ENCODE data around the gene CCDC15.
A peak's percentile ranks its signal among the peaks of the same experiment; 100 is the strongest.
"Not testable (repeated sequence)": the region's sequence is repeated elsewhere in the genome, so short reads cannot be mapped to it uniquely, and the experiment has no call there.

CCDC15 gene

DNA sequence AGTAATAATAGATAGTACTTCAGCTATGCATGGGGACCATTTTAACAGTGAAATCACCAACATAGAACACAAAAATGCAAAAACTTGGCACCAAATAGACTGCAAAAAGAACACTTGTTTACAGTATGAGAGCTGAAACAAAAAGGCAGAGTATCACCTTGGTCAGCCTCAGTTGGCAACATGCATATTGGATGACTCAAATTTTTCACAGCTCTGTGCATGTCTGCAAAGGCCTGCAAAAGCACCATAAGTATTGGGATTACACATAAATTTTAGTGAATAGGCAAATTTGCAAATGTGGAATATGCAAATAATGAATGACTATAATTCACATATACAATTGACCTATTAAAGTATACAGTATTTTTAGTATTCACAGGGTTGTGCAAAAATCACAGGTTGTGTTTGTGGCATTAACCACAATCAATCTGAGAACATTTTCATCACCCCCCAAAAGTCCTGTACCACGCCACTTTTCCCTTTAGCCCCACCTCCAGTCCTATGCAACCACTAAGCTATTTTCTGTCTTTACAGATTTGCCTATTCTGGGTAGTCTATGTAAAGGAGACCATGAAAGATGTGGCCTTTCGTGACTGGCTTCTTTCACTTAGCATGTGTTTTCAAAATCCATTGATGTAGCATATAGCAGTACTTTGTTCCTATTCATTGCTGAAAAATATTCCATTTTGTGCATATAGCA lies 47.2 kb downstream of the CCDC15 start:
- no peak for DNase-seq

DNA sequence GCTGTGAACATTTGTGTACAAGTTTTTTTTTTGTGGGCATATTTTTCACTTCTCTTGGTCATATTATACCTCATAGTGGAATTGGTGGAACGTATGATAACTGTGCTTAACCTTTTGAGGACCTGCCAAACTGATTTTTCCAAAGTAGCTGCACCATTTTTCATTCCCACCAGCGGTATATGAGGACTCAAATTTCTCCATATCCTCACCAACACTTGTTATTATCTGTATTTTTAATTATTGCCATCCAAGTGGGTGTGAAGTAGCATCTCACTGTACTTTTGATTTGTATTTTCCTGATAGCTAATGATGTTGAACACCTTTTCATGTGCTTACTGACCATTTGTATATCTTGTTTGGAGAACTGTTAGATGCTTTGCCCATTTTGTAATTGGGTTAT lies 47.8 kb downstream of the CCDC15 start:
- DNase-seq: no peak

- no peak for DNase-seq
These were observed 51.5 kb downstream of the CCDC15 start for GRCh38 chr11:125005491-125005890.

- DNase-seq: no peak
These were observed 62.4 kb downstream of the CCDC15 start for GRCh38 chr11:125016413-125016812.

GRCh38 chr11:125020342-125020741 lies 66.3 kb downstream of the CCDC15 start:
- no peak for DNase-seq

GRCh38 chr11:125022551-125022950 lies 68.5 kb downstream of the CCDC15 start:
- no peak for DNase-seq

DNA sequence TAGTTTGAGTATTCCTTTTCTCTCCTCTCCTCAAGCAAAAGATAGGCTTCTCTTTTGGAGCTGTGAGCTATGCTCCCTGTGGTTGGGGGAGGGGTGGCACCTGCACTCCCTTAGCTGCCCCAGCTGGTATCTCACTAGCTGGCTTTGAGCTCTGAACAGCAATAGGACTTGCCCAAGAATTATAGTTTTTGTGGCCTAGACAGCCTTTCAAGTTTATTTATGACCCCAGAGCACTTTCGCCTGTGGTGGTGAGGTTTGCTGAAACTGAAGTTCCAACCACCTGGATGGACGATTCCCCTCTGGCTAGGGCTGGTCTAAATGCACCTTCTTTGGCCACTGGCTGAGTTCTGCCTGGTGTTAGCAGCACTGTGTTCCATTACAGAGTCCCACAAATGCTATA lies 72.0 kb downstream of the CCDC15 start:
- DNase-seq: no peak

DNA sequence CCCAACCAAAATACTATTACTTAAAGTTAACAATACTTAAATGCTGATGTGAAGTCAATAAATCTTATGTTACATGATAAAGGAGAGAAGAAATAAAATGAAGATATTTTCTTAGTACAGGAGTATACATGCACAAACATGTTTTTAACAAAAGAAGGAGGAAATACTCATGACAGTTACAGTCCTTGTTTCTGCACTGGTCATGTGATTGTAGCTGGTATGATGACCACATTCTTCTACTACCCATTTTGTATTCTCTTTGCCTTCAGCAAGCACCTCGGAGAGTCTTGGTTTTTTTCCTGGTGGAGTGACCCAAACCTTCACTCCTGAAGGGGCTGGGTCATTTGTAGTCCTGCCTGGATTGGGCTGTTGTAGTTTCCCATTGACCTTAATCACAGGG lies 75.4 kb downstream of the CCDC15 start:
- DNase-seq: not testable (repeated sequence)

DNA sequence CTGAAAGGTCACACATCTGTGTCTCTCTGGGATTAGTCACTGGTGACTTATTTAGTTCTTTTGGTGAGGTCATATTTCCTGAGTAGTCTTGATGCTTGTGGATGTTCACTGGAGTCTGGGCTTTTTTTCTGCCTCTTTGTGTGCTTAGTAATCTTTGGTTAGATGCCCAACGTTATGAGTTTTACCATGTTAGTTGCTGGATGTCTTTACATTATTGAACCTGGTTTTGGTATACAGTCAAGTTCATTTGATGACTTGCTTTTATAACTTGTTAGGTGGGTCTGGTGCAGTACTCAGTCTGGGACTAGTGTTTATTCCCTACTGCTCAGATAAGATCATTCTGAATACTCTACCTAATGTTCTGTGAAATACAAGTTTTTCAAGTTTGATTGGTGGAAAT lies 82.9 kb downstream of the CCDC15 start:
- DNase-seq: peak; percentile 87

DNA sequence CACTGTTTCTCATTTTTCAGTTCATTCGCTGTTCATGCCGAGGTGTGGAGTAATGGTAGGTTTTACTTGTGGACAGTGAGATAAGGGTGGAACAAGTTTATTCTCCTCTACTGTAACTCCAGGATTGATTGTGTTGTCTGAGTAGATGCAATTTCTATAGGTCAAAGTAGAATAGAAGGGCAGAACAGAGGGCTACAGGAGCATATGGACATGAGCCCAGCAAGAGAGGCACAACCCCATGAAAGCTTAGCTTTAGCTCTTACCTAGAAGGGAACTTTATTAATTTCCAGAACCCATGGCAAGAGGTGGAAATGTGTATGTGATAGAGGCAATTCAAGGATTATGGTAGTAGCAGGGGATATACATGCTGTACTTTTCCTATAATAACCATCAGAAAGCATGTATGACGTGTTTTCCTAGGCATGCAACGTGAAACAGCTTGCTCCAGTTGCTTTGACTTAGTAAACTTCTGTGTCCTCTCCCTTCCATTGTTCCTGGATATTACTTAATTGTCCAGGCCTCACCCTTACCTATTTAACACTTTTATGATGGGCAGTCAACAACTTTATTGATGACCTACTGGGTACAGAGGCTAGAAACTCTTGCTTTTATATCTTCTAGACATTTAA lies 95.3 kb downstream of the CCDC15 start:
- DNase-seq: no peak

- DNase-seq: no peak
These were observed 98.0 kb downstream of the CCDC15 start for GRCh38 chr11:125052047-125052446.

DNA sequence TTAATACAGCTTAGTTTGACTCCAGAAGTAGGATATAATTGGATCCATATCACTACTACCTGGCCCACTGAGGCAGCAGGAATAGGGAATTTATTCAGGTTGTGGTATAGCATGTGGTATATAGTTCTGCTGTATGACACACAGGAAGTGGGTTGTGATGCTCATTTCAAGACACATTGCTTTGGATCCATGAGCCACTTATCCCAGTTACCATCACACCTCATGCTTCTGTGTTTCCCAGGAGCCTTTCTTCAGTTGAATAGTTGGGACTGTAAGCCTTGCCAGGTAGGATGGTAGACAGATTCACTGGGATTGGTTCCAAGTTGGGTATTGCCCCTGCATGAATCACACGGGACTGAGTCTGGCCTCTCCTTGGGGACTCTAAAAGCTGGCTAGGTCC lies 99.2 kb downstream of the CCDC15 start:
- DNase-seq: no peak

DNA sequence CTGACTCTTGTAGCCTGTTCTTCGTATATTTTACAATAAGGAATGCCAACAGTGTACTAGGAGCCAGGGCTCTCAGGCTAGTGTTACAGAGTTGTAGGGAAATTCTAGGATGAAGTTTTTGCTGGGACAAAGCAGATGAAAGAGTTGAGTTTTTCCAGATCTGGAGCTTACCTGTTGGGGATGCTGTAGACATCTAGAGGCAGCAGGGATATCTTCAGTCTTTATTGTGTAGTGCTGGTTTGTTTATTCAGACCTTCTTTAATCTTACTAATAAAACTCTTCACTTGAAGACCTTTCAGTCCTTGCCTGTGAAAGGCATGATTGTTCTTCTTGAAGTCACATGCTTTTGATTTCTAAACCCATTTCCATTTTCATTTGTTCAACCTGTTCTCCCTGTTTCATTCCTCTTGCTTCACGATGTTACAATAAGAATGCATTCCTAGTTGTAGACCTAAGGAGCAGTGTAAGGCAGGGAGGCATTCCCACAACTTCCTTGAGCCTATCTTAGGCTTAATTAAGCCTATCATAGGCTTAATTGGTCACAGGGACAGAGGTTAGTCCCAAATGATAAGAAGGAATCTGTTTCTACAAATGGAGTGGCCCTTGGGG lies 101.2 kb downstream of the CCDC15 start:
- no peak for DNase-seq

GRCh38 chr11:125056111-125056510 lies 102.1 kb downstream of the CCDC15 start:
- not testable (repeated sequence) for DNase-seq

GRCh38 chr11:125056931-125057692 lies 103.1 kb downstream of the CCDC15 start:
- no peak for DNase-seq

DNA sequence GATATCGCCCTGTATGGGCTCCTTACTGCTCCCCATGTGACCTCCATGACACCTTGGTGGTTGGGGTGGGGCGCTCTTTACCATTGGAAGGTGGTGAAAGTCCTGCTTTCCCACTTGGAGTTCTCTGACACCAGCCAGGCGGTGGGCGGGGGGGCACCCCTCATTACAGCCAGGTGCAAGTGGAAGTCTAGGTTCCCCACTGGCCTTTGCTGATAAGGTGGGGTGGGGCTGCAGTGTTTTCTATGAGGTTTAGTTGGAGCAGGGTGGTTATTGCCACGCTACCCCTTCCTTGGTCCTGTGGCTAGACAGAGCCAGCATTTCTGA lies 103.7 kb downstream of the CCDC15 start:
- no peak for DNase-seq

DNA sequence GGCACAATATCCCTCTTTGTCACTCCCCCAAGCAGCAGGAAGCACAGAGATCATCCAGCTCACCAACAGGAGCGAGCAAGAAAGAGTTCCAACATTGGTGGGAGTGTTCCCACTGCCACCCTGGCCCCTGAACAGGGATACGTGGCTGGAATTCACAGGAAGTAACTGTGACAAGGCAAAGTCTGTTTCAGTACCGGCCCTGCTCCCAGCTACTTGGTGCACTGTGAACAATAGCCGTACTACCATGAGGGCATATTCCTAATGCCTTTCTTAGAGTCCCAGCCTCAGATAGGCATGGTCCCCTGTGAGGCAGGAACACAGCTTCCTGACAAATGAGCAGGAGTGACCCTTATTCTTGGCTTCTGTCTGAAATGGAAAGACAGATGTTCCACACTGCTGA lies 107.3 kb downstream of the CCDC15 start:
- no peak for DNase-seq

- DNase-seq: no peak
These were observed 108.4 kb downstream of the CCDC15 start for GRCh38 chr11:125062218-125062930.

DNA sequence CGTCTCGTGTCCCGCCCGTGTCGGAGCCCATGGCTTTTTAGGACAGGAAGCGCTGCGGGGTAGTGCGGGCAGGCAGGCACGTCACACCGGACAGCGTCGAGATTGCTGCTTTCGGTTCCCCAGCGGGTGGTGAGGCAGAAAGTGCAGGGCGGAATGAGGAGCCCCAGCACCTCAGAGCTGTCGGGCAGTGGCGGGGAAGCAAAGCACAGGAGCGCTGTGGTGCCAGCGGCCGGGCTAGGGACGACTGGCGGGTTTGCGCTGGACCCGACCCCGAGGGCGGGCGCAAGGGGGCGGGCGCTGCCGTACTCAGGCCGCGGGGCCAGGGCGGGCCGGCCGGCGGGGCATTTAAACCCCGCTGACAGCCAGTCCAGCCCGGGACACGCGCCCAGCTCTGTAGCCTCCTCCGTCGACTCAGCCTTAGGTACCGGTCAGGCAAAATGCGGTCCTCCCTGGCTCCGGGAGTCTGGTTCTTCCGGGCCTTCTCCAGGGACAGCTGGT lies 109.0 kb downstream of the CCDC15 start, which contains the start of gene SLC37A2:
SLC37A2 (plus strand) TSS at position 375 of the 498 bp plus-strand sequence; CDS start at position 438, 63 bp downstream.
- DNase-seq: peak; percentile 47

DNA sequence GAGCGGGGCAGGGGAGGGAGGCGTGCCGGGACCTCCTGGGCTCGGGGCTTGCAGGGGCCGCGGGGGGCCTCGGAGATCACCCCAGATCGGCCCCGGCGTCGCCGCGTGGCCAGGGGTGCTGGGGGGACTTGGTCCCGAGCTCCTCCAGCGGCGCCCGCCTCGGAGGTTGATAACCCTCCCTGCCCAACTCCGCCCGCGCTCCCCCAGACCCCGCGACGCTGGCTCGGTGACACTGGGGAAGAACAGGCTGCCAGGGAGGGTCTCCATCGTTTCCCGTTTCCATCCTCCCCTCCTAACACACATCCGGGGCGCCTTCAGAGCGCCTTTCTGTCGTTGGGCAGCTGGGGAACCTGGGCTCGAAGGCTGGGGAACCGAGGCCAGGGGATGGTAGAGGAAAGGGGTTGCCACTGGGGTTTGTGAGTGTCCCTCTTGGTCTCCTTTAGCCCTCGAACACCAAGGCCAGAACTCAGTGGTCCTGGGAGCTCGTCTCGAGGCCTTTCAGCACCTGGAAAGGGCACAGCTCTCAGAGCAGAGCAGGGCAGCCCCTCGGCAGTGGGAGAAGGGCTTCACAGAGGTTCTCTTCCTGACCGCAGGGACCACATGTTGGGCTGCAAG lies 109.5 kb downstream of the CCDC15 start:
- no peak for DNase-seq

DNA sequence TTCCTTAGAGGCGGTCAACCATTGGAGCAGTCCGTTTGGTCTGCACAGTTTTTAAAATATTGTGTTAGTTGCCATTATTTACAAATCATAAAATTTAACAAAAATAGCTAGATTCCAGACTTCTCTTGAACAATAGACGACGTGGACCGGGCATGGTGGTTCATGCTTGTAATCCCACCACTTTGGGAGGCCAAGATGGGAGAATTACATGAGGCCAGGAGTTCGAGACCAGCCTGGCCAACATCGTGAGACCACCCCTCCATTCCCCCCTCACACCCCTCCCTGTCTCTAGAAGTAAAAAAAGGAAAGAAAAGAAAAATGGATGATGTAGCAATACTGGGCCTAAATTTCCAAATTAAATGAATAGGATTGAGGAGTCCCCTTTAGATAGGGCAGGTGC lies 110.1 kb downstream of the CCDC15 start:
- no peak for DNase-seq

- DNase-seq: no peak
These were observed 114.4 kb downstream of the CCDC15 start for GRCh38 chr11:125068368-125068767.

All from fibroblast of skin of abdomen (primary cell).